GM18508 (cell line): Measurements from ENCODE around the gene TUBB6.

Experiments used
- ATAC-seq: cut with Tn5 transposase; IDR thresholded peaks from one replicate; pipeline ENCODE4 v1.9.1; 2021; ENCODE audit warnings: moderate number of reproducible peaks; ENCODE audit not compliant: insufficient read depth, unreplicated experiment

The TUBB6 gene

GRCh38 chr18:12335503-12335902, 27.5 kb downstream of the TUBB6 start:
- no peak for ATAC-seq

DNA sequence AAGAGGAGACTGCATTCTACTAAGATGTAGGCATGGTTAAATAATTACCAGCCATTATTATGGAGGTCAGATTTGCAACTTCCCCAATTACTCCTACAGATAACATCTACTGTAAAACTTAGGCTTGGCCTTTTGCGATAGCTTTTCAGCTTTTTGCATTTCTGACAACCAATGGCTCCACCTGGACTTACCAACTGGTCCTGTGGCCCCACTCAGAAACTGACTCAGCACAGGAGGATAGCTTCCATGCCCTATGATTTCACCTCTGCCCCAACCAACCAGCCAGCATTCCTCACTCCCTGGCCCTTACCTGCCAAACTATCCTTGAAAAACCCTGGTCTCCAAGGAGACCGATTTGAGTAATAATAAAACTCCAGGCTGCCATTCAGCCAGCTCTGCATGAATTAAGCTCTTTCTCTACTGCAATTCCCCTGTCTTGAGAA, 28.2 kb downstream of the TUBB6 start:
- ATAC-seq, result no peak

GRCh38 chr18:12336887-12337286, 28.8 kb downstream of the TUBB6 start:
- ATAC-seq, result no peak

- ATAC-seq, result no peak
Measured at GRCh38 chr18:12338382-12338781, 30.3 kb downstream of the TUBB6 start.

DNA sequence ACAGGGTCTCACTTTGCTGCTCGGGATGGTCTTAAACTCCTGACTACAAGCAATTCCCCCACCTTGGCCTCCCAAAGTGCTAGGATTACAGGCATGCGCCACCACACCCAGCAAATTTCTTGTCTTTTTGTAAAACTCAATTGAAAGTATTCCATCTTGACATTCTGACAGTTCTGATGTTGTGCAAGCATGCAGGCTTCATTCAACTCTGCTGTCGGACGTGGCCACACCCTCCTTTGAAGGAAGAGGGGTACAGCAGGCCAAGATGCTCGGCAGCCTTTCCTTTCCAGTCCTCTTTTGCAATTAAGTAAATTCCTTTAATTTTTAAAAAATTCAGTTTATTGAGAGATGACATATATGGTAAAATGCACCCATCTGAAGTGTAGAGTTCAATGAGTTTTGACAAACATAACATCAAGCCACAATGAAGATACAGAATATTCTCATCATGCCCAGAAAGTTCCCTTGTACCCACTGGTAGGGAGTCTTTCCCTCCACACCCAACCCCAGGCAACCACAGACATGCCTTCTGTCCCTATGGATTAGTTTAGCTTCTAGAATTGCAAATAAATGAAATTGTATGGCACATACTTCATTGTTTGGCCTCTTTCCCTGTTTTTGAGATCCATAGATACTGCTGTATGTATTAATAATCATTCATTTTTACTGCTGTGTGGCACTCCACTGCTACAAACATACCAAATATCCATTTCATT, 33.1 kb downstream of the TUBB6 start:
- no peak for ATAC-seq

GRCh38 chr18:12342661-12343060, 34.6 kb downstream of the TUBB6 start:
- no peak for ATAC-seq

DNA sequence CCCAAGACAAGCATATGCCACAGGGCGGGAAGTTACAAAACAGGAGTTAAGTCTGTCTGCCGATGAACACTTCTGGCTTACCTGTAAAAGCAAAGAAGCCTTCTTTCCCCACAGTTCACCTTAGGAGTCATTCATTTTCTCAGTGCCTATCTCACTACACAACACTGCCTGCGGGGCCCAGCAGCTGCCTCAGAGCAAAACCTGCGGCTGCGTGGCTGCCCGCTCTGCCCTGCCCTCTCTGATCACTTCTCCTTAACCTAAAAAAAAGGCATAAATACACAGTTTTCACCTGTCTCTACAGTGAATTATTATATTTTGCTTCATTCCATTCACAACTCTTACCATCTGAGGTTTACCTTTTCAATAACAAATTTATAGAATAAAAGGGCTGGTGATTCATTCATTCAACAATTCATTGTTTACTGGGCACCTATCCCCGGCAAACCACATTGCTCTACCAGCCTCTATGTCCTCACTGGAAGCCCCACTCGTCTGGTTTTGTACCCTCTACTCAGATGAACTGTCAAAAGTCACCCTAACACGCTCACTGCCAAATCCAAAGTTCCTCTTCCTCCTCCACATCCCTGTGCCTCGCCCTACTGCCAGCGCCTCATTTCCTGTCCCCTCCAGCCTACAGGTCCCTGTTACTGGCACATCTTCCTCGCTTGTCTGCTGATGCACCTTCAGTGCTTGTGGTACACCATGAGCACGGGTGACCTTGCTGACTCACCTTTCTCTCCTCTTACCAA, 37.6 kb downstream of the TUBB6 start:
- no peak for ATAC-seq

- ATAC-seq, result no peak
Measured at GRCh38 chr18:12346240-12346565, 38.2 kb downstream of the TUBB6 start.

- ATAC-seq, result no peak
Measured at GRCh38 chr18:12347895-12348294, 39.9 kb downstream of the TUBB6 start.

DNA sequence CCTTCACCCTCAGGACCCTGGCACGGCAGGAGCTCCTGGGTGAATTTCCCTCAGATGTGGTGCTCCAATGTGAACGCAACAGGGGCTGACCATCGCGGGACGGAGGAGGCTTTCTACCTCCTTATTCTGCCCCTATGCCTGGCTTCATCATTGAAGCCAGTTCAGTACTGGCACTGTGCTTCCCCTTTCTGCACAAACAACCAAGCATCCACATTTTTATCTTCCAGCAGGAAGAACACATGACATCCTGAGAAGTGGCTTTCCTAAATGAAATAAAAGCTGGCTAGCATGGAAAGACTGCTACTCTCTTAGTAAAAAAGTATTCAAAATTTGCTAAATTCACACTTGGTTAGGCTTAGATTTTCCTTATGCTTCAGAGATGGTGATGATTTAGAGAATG, 44.1 kb downstream of the TUBB6 start:
- no peak for ATAC-seq

GRCh38 chr18:12359515-12359927, 51.5 kb downstream of the TUBB6 start:
- no peak for ATAC-seq

- no peak for ATAC-seq
Measured at GRCh38 chr18:12361770-12362378, 53.8 kb downstream of the TUBB6 start.

- ATAC-seq, result no peak
Measured at GRCh38 chr18:12362473-12363174, 54.6 kb downstream of the TUBB6 start.

DNA sequence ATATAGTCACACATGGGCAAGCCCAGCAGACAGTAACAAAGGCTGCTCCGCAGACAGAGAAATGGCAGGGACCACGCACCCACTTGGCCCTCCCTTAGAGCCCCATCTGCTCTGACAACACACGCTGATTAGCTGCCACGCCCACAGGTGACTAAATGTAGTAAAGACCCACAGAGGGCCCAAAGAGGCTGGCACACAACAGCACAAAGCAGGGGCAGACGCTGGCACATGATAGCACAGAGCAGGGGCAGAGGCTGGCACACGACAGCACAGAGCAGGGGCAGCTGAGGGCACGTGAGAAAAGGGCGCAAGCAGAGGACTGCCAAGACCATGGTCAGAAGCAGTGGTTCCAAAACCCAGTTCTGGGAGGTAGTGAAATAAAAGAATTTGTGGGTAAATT, 58.3 kb downstream of the TUBB6 start:
- no peak for ATAC-seq

GRCh38 chr18:12366784-12367183, 58.7 kb downstream of the TUBB6 start:
- ATAC-seq, result no peak

- no peak for ATAC-seq
Measured at GRCh38 chr18:12369211-12369610, 61.2 kb downstream of the TUBB6 start.

GRCh38 chr18:12371590-12371989, 63.5 kb downstream of the TUBB6 start:
- ATAC-seq, result no peak

DNA sequence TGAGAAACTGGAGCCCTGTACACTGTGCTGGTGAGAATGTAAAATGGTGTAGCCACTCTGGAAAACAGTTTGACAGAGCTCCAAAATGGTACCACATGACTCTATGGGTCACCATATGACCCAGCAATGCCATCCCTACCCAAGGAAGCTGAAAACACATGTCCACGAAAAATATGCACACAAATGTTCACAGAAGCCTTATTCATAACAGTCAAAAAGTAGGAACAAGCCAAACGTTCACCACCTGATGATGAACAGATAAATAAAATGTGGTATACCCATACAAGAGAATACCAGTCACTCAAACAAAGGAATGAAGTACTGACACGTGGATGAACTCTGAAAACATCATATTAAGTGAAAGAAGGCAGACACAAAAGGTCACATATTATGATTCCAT, 64.4 kb downstream of the TUBB6 start:
- no peak for ATAC-seq

GRCh38 chr18:12373116-12373770, 65.2 kb downstream of the TUBB6 start:
- no peak for ATAC-seq

- ATAC-seq, result no peak
Measured at GRCh38 chr18:12373771-12374116, 65.7 kb downstream of the TUBB6 start.

DNA sequence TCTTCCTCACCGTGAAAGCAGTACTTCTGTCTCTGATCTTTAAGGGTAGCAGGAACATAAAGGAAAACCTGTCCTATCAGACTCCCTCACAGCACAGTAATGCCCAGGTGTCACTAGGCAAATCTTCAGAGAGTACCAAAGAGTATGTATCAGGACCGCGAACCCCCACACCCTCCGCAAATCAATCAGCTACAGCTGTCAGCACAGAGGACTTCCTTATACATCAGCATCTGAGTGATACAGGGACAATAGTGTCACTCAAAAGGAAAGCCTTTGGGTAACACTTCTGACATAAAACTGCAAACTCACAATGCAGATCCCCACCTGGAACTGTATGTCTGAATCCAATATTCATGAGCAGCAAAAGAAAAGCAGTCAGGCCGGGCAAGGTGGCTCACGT, 66.4 kb downstream of the TUBB6 start:
- ATAC-seq, result no peak
